K562 (cell line): ENCODE results near the gene SMG6. TPM values are rescaled to one million over a fixed set of nuclear protein-coding genes. Genes with fewer than 3 reads are reported as not detected.

Source experiments
- ATAC-seq: fragments of 200-7000 bp; cut with Tn5 transposase; 3 replicates; pipeline ENCODE4 v1.9.1; 2020; ENCODE audit warnings: moderate library complexity
- BruUV-seq: library from RNA; stranded (reverse); fragments of 400-500 nt; replicated peaks from 2 replicates; lab custom pipeline; 2021; lab: Mats Ljungman, UMichigan
- CTCF ChIA-PET: fragments of 300-600 bp; formaldehyde crosslinking; extraction: SDS; loops from one replicate; lab custom pipeline; 2021; ENCODE audit warnings: low intra/inter-chr PET ratio; lab: Yijun Ruan, JAX
- POLR2A ChIA-PET: fragments of 300-600, 350-650 bp; sonication (Branson Sonifier 250); formaldehyde crosslinking; extraction: SDS; loops from one replicate; lab custom pipeline; 2021; ENCODE audit warnings: antibody characterized with exemption, inconsistent platforms; lab: Yijun Ruan, JAX
- DNase-seq, 4 experiments: peaks; one replicate each; pipeline versions ENCODE4 v3.0.0 to v3.0.0-alpha.2; 2011 to 2018; ENCODE audit warnings: low spot score in 3 of 4, mixed read lengths in 3 of 4; ENCODE audit errors: extremely low read depth in 1 of 4
- FAIRE-seq: peaks from 2 replicates; lab custom pipeline; 2011; peaks lifted over from hg19 to GRCh38; lab: Jason Lieb, UNC
- H2AFZ ChIP-seq: 2 replicates; pipeline ENCODE4 v1.6.0; 2011; ENCODE audit warnings: low read depth, low read length, control low read depth, inconsistent platforms
- H3K27ac ChIP-seq: fragments of 200-600 bp; 3 replicates; pipeline ENCODE4 v1.8.0; 2011; ENCODE audit warnings: low read depth, mild to moderate bottlenecking, control low read depth, inconsistent platforms, low read length, moderate library complexity, mixed read lengths; ENCODE audit errors: extremely low read depth
- H3K27me3 ChIP-seq, 2 experiments: fragments of 300-600 bp in 1 of 2; 2 replicates in 1 of 2; 3 replicates in 1 of 2; pipeline versions ENCODE4 v1.6.0 to v1.8.0; 2011; ENCODE audit warnings: inconsistent platforms in 2 of 2, low read length in 2 of 2, mild to moderate bottlenecking in 1 of 2, mixed read lengths in 1 of 2, moderate library complexity in 1 of 2; ENCODE audit not compliant: control insufficient read depth in 2 of 2, insufficient read depth in 2 of 2
- H3K36me3 ChIP-seq: fragments of 300-600 bp; 3 replicates; pipeline ENCODE4 v1.8.0; 2011; ENCODE audit warnings: mild to moderate bottlenecking, low read length, inconsistent platforms; ENCODE audit not compliant: control insufficient read depth, insufficient read depth
- H3K4me1 ChIP-seq, 2 experiments: fragments of 200-600 bp in 1 of 2; replicated peaks in 1 of 2; 2 replicates in 1 of 2; 3 replicates in 1 of 2; pipeline versions ENCODE4 v1.5.1 to v1.8.0; 2011; ENCODE audit warnings: inconsistent platforms in 2 of 2, low read length in 2 of 2, mild to moderate bottlenecking in 1 of 2, mixed read lengths in 1 of 2, moderate library complexity in 1 of 2; ENCODE audit not compliant: control insufficient read depth in 2 of 2, insufficient read depth in 2 of 2
- H3K4me2 ChIP-seq: 2 replicates; pipeline ENCODE4 v1.6.1; 2011; ENCODE audit warnings: low read length, control low read depth, inconsistent platforms, mixed read lengths; ENCODE audit not compliant: insufficient read depth
- H3K4me3 ChIP-seq: fragments of 200-600 bp; sonication (generic), shearing (Covaris generic); 2 replicates; pipeline ENCODE4 v1.5.1; 2016; ENCODE audit warnings: control low read depth, inconsistent platforms
- H3K79me2 ChIP-seq: fragments of 200-600 bp; 3 replicates; pipeline ENCODE4 v1.8.0; 2011; ENCODE audit warnings: low read length, inconsistent platforms; ENCODE audit not compliant: control insufficient read depth, insufficient read depth
- H3K9ac ChIP-seq, 2 experiments: 2 replicates each; pipeline versions ENCODE4 v1.6.0 to v1.6.1; 2011; ENCODE audit warnings: low read depth in 2 of 2, low read length in 2 of 2, control low read depth in 1 of 2, inconsistent platforms in 1 of 2, mild to moderate bottlenecking in 1 of 2, mixed read lengths in 1 of 2; ENCODE audit not compliant: insufficient read depth in 1 of 2
- H3K9me1 ChIP-seq: one replicate; pipeline ENCODE4 v1.6.0; 2011; ENCODE audit warnings: inconsistent platforms, mild to moderate bottlenecking, low read length, moderate library complexity; ENCODE audit not compliant: control insufficient read depth, insufficient read depth
- H3K9me3 ChIP-seq: replicated peaks from 2 replicates; pipeline ENCODE4 v1.5.1; 2011; ENCODE audit warnings: low read depth, low read length, inconsistent platforms; ENCODE audit not compliant: control insufficient read depth, insufficient read depth
- H4K20me1 ChIP-seq: replicated peaks from 2 replicates; pipeline ENCODE4 v1.6.1; 2011; ENCODE audit warnings: low read length, inconsistent platforms, mixed read lengths; ENCODE audit not compliant: control insufficient read depth, insufficient read depth
- CGGBP1 ChIP-seq: fragments of 250-450 bp; sonication (Bioruptor Pico); IDR thresholded peaks from 2 replicates; pipeline ENCODE4 v1.9.0; 2021; ENCODE audit warnings: mild to moderate bottlenecking
- HBP1 ChIP-seq: fragments of 450-650 bp; formaldehyde crosslinking; IDR thresholded peaks from 2 replicates; pipeline ENCODE4 v1.4.0; 2022; ENCODE audit warnings: missing genetic modification characterization
- HDAC2 ChIP-seq: fragments of 450-650 bp; IDR thresholded peaks from 2 replicates; pipeline ENCODE4 v1.6.1; 2016; ENCODE audit warnings: mild to moderate bottlenecking
- MCM7 ChIP-seq, 2 experiments: fragments of 450-650 bp; IDR thresholded peaks; 2 replicates each; pipeline ENCODE4 v1.6.1; 2016 to 2018
- MYNN ChIP-seq, 2 experiments: sonication (generic); formaldehyde crosslinking in 1 of 2; IDR thresholded peaks; 2 replicates each; pipeline versions ENCODE4 v1.5.0 to v1.6.1; 2016 to 2020; ENCODE audit warnings: antibody characterized with exemption in 1 of 2, missing genetic modification reagents in 1 of 2
- NR1H2 ChIP-seq: sonication (generic); formaldehyde crosslinking; IDR thresholded peaks from 2 replicates; pipeline ENCODE4 v1.4.0; 2020; ENCODE audit warnings: mild to moderate bottlenecking, missing genetic modification reagents
- NR4A1 ChIP-seq, 2 experiments: fragments of 250-450 bp in 1 of 2; fragments of 450-650 bp in 1 of 2; sonication (Bioruptor Pico) in 1 of 2; IDR thresholded peaks; 2 replicates each; pipeline versions ENCODE4 v1.4.0 to v1.6.1; 2016 to 2020; ENCODE audit warnings: mild to moderate bottlenecking in 2 of 2, missing compliant biosample characterization in 1 of 2, missing genetic modification characterization in 1 of 2, moderate library complexity in 1 of 2
- ZBTB12 ChIP-seq: fragments of 250-450 bp; sonication (Bioruptor Pico); IDR thresholded peaks from 2 replicates; pipeline ENCODE4 v1.4.0; 2020
- ZBTB7A ChIP-seq: IDR thresholded peaks from 2 replicates; pipeline ENCODE4 v1.6.1; 2011; ENCODE audit warnings: low read depth, mild to moderate bottlenecking, low read length, moderate library complexity, borderline replicate concordance; ENCODE audit not compliant: control insufficient read depth
- ZNF253 ChIP-seq: fragments of 250-450 bp; sonication (Bioruptor Pico); conservative IDR thresholded peaks from 2 replicates; pipeline ENCODE4 v1.6.1; 2021; ENCODE audit warnings: mild to moderate bottlenecking
- ZNF407 ChIP-seq: fragments of 450-650 bp; IDR thresholded peaks from 2 replicates; pipeline ENCODE4 v1.6.1; 2016; ENCODE audit warnings: low read depth
- WGBS: fragments of 100-300 bp; shearing (Covaris generic); methylation state at CpG from one replicate; pipeline ENCODE4 v1.1.6; 2016; ENCODE audit warnings: low coverage, mixed read lengths; ENCODE audit not compliant: insufficient coverage; ENCODE audit errors: missing lambda C conversion rate; 5-methylcytosine and 5-hydroxymethylcytosine counted together
- in situ Hi-C: fragments of 300-500 bp; cut with MboI; formaldehyde crosslinking; loops from 4 replicates; pipeline ENCODE4 v1.15.0; 2018; ENCODE audit warnings: inconsistent platforms, mixed read lengths
- intact Hi-C: fragments of 100-400 bp; cut with micrococcal nuclease; formaldehyde crosslinking; loops from 2 replicates; pipeline ENCODE4 v1.14.2; 2022
- polyA plus RNA-seq, 8 experiments: library from polyadenylated mRNA; depleted of rRNA in 4 of 8; stranded (reverse) in 5 of 8; unstranded in 3 of 8; fragments of >200 nt; fragmentation: Nextera tagmentation in 2 of 8; fragmentation: Illumina TruSeq in 1 of 8; extraction: Ambion mirVana in 2 of 8; extraction: Trizol in 1 of 8; gene quantifications; 2 replicates each; pipeline versions ENCODE4 v1.2.1 to v1.2.3, GENCODE V29; 2011 to 2014; ENCODE audit warnings: inconsistent platforms in 1 of 8, missing spikeins in 1 of 8
- total RNA-seq, 7 experiments: library from RNA; depleted of rRNA in 6 of 7; stranded (reverse); fragments of >200 nt in 6 of 7; fragmentation: Illumina TruSeq in 2 of 7; extraction: Trizol in 2 of 7; gene quantifications; 2 replicates each; pipeline versions ENCODE4 v1.2.1 to v1.2.3, GENCODE V29; 2011 to 2021; ENCODE audit warnings: low replicate concordance in 1 of 7

SMG6 gene
- total and polyA plus RNA-seq, 9 of the 15 experiments (the other 6 are each of a cell fraction or from before 2014, with no cell fraction given) = 0.44 to 13.9 (median 6.0) TPM

- WGBS = 86% methylated on average over 4 of the region's 5 CpGs
- Histone ChIP-seq H2AFZ (no peak overlapping the region), H3K4me1 (peaks cover 34 to 46% of the 10 kb centered on the region in 2 experiments), H3K9me1 (no peaks in the 10 kb centered on the region), H3K4me2 (no peak overlapping the region), H3K27ac (no peak overlapping the region), H3K36me3 (peaks cover 13% of the 10 kb centered on the region; the same call in 2 of the 3 replicates), H3K79me2 (no peaks in the 10 kb centered on the region), H3K27me3 (no peaks in the 10 kb centered on the region), H3K9me3 (no peaks in the 10 kb centered on the region), H4K20me1 (no peaks in the 10 kb centered on the region; the same call in 1 of the 2 replicates), H3K4me3 (no peak overlapping the region), H3K9ac (no peak overlapping the region)
- intact Hi-C loops (no loop called here), in situ Hi-C loops (no loop called here)
- ATAC-seq (no peak), FAIRE-seq (no peak), DNase-seq (no peak)
- no TSS peak for BruUV-seq
- CTCF ChIA-PET = no interaction called here
- POLR2A ChIA-PET = no interaction called here
- TF ChIP-seq ZNF253 (no peak), NR4A1 (CRISPR knock-in tag; IDR thresholded peaks at IDR 0.05) (no peak), NR4A1 (tag; IDR thresholded peaks at IDR 0.05) (no peak), ZBTB12 (no peak), ZBTB7A (no peak), HDAC2 (no peak), MYNN (IDR thresholded peaks at IDR 0.05) (no peak), MYNN (CRISPR knock-in tag; IDR thresholded peaks at IDR 0.05) (no peak), HBP1 (no peak), NR1H2 (CRISPR knock-in tag) (no peak), MCM7 (IDR thresholded peaks at IDR 0.05) (no peak), CGGBP1 (no peak), ZNF407 (no peak)
Measured at GRCh38 chr17:2085648-2085949, 218.0 kb downstream of the SMG6 start.
